SW 1271 (cell line): ENCODE results near the gene S100A14.
A peak's percentile ranks its signal among the peaks of the same experiment; 100 is the strongest.
"Not testable (repeated sequence)": the region's sequence is repeated elsewhere in the genome, so short reads cannot be mapped to it uniquely, and the experiment has no call there.

Experiments used
- DNase-seq, 2 experiments: peaks; one replicate each; lab custom pipeline; 2025; lab: John Stamatoyannopoulos, UW

S100A14 gene

GRCh38 chr1:153587314-153587713 lies 28.8 kb downstream of the S100A14 start:
- DNase-seq = no peak

- DNase-seq = no peak
Observed at GRCh38 chr1:153586347-153586746, 29.8 kb downstream of the S100A14 start.

- no peak for DNase-seq
Observed at GRCh38 chr1:153585006-153585405, 31.1 kb downstream of the S100A14 start.

- DNase-seq = no peak
Observed at GRCh38 chr1:153583976-153584375, 32.1 kb downstream of the S100A14 start.

- not testable (repeated sequence) for DNase-seq
Observed at GRCh38 chr1:153583514-153583913, 32.6 kb downstream of the S100A14 start.

GRCh38 chr1:153582836-153583235 lies 33.3 kb downstream of the S100A14 start:
- DNase-seq = not testable (repeated sequence)

- DNase-seq = no peak
Observed at GRCh38 chr1:153578936-153579335, 37.2 kb downstream of the S100A14 start.

- DNase-seq = no peak
Observed at GRCh38 chr1:153578490-153578889, 37.6 kb downstream of the S100A14 start.

- DNase-seq = no peak
Observed at GRCh38 chr1:153577624-153578051, 38.5 kb downstream of the S100A14 start.

GRCh38 chr1:153577138-153577537 lies 39.0 kb downstream of the S100A14 start:
- DNase-seq = no peak

- not testable (repeated sequence) for DNase-seq
Observed at GRCh38 chr1:153575497-153575896, 40.6 kb downstream of the S100A14 start.

- not testable (repeated sequence) for DNase-seq
Observed at GRCh38 chr1:153575081-153575491, 41.0 kb downstream of the S100A14 start.

- DNase-seq = no peak
Observed at GRCh38 chr1:153573351-153573750, 42.8 kb downstream of the S100A14 start.

GRCh38 chr1:153572569-153573015 lies 43.5 kb downstream of the S100A14 start:
- DNase-seq = peak; percentile 25 to 74

- no peak for DNase-seq
Observed at GRCh38 chr1:153571706-153572105, 44.4 kb downstream of the S100A14 start.

GRCh38 chr1:153570874-153571273 lies 45.3 kb downstream of the S100A14 start:
- DNase-seq = no peak

- no peak for DNase-seq
Observed at GRCh38 chr1:153569465-153569864, 46.7 kb downstream of the S100A14 start.

- peak; percentile 42 to 76 for DNase-seq
Observed at GRCh38 chr1:153568367-153569099, 47.6 kb downstream of the S100A14 start.

GRCh38 chr1:153567621-153568366 lies 48.3 kb downstream of the S100A14 start:
- DNase-seq = no peak

- peak; percentile 84 to 92 for DNase-seq
Observed at GRCh38 chr1:153566414-153567371, 49.4 kb downstream of the S100A14 start.

- peak; percentile 17 to 43 for DNase-seq
Observed at GRCh38 chr1:153565529-153566374, 50.4 kb downstream of the S100A14 start, which contains the start of gene S100A2. Gene S100A2 (minus strand): TSS chr1:153565844. CDS start chr1:153563877, 1,967 bp downstream.
